ENCODE measurements around the gene RAC2.

DNA sequence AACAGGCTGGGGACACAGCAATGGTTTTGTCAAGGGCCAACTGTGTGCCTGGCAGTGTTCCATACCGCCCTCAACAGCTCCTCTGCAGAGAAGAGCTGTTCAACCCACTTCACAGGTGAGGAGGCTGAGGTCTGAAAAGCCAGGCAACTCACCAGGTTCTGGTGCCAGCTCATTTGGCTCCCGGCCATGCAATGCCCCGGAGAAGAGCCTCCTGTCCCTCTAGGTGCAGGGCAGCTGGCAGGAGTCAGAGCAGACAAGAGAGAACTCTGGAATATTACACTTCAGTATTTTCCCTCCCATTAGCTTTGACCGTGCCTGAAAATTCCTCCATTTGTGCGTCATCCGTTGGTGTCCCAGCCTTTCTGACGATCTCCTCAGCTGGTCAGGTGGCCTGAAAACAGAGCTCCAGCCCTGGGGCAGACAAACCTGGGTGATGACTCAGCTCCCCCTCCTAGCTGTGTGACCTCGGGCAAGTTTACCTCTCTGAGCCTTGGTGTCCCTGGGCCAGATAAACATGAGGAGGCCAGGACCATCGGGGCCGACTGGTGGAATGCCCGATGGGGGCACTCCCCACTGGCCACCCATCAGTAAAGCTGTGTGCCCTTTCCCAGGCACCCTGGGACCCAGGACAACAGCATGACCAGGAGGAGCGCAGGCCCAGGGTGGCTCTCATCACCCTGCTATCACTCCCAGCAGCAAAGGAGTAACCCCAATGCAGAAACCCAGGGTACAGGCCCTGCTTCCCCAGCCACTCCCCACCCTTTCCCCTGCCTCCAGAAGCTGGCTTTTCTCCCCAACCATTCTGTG is 46.4 kb downstream of the RAC2 start:
- TF ChIP-seq, protein P1, sequence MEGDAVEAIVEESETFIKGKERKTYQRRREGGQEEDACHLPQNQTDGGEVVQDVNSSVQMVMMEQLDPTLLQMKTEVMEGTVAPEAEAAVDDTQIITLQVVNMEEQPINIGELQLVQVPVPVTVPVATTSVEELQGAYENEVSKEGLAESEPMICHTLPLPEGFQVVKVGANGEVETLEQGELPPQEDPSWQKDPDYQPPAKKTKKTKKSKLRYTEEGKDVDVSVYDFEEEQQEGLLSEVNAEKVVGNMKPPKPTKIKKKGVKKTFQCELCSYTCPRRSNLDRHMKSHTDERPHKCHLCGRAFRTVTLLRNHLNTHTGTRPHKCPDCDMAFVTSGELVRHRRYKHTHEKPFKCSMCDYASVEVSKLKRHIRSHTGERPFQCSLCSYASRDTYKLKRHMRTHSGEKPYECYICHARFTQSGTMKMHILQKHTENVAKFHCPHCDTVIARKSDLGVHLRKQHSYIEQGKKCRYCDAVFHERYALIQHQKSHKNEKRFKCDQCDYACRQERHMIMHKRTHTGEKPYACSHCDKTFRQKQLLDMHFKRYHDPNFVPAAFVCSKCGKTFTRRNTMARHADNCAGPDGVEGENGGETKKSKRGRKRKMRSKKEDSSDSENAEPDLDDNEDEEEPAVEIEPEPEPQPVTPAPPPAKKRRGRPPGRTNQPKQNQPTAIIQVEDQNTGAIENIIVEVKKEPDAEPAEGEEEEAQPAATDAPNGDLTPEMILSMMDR (IDR thresholded peaks at IDR 0.05; ENCODE audit: low read depth, low read length), result no peak
- TF ChIP-seq EZH2phosphoT487 (IDR thresholded peaks at IDR 0.05; ENCODE audit: low read depth), result no peak
